Right cardiac atrium (tissue), 5 donors: ENCODE results near the gene PPFIA4. TPM values are rescaled to one million over a fixed set of nuclear protein-coding genes. Genes with fewer than 3 reads are reported as not detected.

Experiments
- ATAC-seq, 2 donors: fragments of 200-7000 bp; cut with Tn5 transposase; one replicate each; pipeline versions ENCODE4 v1.8.0 to v1.9.1; 2020; ENCODE audit warnings: moderate library complexity in 2 of 2, mild to moderate bottlenecking in 1 of 2
- DNase-seq, 3 donors: peaks; one replicate each; pipeline ENCODE4 v3.0.0-alpha.2; 2020
- H3K27ac ChIP-seq: one replicate; pipeline ENCODE4 v1.5.1; 2013; ENCODE audit warnings: mild to moderate bottlenecking, low read length, control low read depth, moderate library complexity
- H3K27me3 ChIP-seq: one replicate; pipeline ENCODE4 v1.6.1; 2013; ENCODE audit not compliant: control insufficient read depth, insufficient read depth
- H3K4me1 ChIP-seq: one replicate; pipeline ENCODE4 v1.6.1; 2013; ENCODE audit warnings: low read length; ENCODE audit not compliant: control insufficient read depth, insufficient read depth
- H3K4me3 ChIP-seq: one replicate; pipeline ENCODE4 v1.5.1; 2013; ENCODE audit warnings: low read length, control low read depth
- H3K9me3 ChIP-seq: one replicate; pipeline ENCODE4 v1.6.1; 2013; ENCODE audit warnings: low read length; ENCODE audit not compliant: control insufficient read depth
- WGBS: extraction: QIAGEN DNeasy Blood & Tissue Kit; methylation state at CpG from one replicate; pipeline ENCODE4 v1.1.7; 2013; 5-methylcytosine and 5-hydroxymethylcytosine counted together
- intact Hi-C, 4 donors: fragments of 100-400 bp; cut with DNase I; formaldehyde crosslinking; loops; one replicate each; pipeline versions ENCODE4 v1.11.0 to v1.14.0; 2022 to 2023
- polyA plus RNA-seq: library from polyadenylated mRNA; stranded (reverse); fragments of 200-250 nt; gene quantifications from one replicate; pipeline ENCODE4 v1.2.3, GENCODE V29; 2013
- total RNA-seq, 4 donors: library from RNA; stranded (reverse); fragmentation: NEBNext Ultra II Directional; extraction: Animal tissue kit (Norgen Biotek cat#: 25700); gene quantifications; one replicate each; pipeline ENCODE4 v1.2.1, GENCODE V29; 2021
- donor health status: healthy with polysubstance abuse.
- donor health status: DM: no; HTN: yes; CAD: no.
- donor health status: DM: no; HTN: no; CAD: no.
- donor health status: DM: no; HTN: yes; CAD: no; lungs with severe emphysema.
- donor health status: DM: yes; HTN: yes; CAD: no.

The PPFIA4 gene
- total and polyA plus RNA-seq, 5 donors = 14.0 to 50.3 (median 29.3) TPM

DNA sequence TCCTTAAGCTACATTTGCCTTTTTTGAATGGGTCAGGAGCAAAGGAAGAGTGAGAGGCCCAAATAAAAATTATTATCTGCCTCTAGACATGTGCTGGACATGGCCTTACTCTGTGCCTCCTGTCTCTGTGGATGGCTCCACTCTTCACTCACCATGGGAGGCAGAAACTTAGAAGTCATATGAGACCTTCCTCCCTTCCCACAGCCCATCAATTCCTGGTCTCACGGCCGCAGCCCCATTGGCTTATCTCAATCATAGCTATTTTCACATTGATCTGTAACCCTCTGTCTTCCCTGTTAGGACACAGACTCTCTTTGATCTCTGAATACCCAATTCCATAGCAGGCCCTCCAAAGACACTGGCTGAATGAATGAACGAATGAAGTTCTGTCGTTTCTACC is 87.0 kb downstream of the PPFIA4 start:
- Histone ChIP-seq H3K4me1 (peaks cover 1% of the 10 kb centered on the region), H3K27me3 (no peaks in the 10 kb centered on the region), H3K27ac (no peak overlapping the region), H3K4me3 (no peak overlapping the region), H3K9me3 (no peaks in the 10 kb centered on the region)
- ATAC-seq (no peak), DNase-seq (no peak)
- WGBS = 57% methylated on average over 4 of the region's 4 CpGs
- intact Hi-C loops = loop anchor here in 1 of 4 donors (5.0 kb wide), 1 partner anchor 59 kb away; no protein-coding TSS in a partner anchor

- Histone ChIP-seq H3K27ac (no peak overlapping the region), H3K9me3 (no peaks in the 10 kb centered on the region), H3K4me1 (peaks cover 3% of the 10 kb centered on the region), H3K27me3 (no peaks in the 10 kb centered on the region), H3K4me3 (no peak overlapping the region)
- no peak for ATAC-seq
- no peak for DNase-seq
- intact Hi-C loops = loop anchor here in 1 of 4 donors (5.0 kb wide), 1 partner anchor 58 kb away; no protein-coding TSS in a partner anchor
- WGBS = 68% methylated on average over 7 of the region's 7 CpGs
These were observed 87.9 kb downstream of the PPFIA4 start for GRCh38 chr1:203114202-203114601.

DNA sequence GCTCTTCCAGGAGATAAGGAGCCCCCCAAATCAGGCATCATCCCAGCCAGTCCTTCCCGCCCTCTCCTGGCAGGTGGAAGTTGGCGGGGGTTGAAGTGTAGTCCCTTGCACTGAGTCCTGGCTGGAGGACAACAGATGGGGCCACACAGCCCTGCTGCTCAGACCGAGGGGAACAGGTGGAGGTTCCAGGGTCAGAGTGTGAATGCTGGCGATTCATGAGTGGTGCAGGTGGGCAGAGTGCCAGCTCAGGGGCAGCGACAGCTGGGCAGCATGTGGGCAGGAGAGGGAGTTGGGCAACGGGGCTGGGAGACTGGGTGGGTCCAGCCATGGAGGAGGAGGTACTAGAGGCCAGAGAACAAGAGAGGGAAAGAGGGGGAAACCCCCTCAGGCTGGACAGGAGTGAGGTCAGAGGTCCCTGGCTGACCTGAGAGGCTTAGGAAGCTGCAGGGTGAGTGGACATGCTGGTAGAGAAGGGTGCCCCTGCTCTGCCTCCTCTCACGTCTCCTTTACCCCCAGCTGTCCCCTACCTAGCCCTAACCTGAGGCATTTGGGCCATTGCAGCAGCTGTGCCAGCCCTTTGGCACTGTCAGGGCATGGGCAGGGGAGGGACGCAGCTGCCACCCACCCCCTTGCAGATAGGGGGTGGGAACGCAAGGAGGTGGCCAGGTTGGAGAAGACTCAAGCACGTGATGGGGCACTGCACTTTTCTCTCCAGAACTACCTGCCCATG is 90.0 kb downstream of the PPFIA4 start:
- DNase-seq (no peak), ATAC-seq (no peak)
- H3K4me1 ChIP-seq = peaks cover 3% of the 10 kb centered on the region
- WGBS = 66% methylated on average over 10 of the region's 10 CpGs
- intact Hi-C loops = loop anchor here (2.0 to 5.0 kb wide), 3 partner anchors 74 to 101 kb away; no protein-coding TSS in a partner anchor
- H3K27ac ChIP-seq = no peak overlapping the region
- no peak overlapping the region for H3K4me3 ChIP-seq
- H3K9me3 ChIP-seq = no peaks in the 10 kb centered on the region
- H3K27me3 ChIP-seq = no peaks in the 10 kb centered on the region

DNA sequence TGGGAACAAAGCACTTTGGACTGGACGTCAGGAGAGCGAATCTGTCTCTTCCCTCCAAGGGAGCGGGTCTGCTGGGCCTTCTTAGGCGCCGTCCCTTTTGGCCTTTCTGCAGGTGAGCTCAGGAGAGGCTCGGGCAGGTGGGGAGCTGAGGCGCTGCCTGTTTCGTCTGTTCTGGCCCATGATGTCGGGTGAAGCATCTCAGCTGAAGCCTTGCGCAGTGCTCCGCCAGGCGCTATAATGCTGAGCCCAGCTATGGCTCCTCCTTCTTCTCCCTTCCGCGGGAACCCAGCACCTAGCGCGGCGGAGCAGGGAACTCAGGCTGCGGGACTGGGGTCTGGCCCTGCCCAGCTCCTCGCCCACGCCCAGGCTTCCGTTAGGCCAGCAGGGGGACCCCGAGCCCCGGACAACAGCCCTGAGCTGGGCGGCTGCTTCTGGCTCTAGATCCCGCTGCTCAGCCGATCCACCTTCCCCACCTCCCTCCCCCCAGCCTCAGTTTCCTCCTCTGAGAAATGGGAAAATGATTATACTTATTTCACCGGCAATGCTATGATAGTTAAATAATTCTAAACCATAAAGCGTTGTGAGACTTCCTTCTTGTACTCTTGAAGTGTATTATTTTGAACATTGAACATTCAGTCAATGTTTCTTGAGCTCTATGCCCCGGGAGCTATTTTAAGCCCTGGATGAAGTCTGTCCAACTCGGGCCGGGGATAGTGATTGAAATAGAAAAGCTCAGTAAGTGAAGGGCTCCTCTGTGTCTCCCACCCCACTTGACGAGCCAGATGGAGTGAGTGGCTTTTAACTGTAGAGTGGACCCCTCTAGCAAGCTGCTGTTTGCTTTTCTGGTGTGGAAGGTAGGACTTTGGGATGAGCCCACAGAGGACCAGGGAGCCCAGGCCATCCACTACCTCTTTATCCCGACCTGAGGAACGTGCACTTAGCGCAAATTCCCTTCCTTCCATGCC is 91.6 kb downstream of the PPFIA4 start:
- H3K9me3 ChIP-seq = no peaks in the 10 kb centered on the region
- WGBS = 19% methylated on average over 35 of the region's 35 CpGs
- intact Hi-C loops = loop anchor here (2.0 to 5.0 kb wide), 3 partner anchors 76 to 99 kb away; no protein-coding TSS in a partner anchor
- no peaks in the 10 kb centered on the region for H3K27me3 ChIP-seq
- DNase-seq (peak; percentile 81 to 92 (median 90)), ATAC-seq (peak; percentile 91)
- no peak overlapping the region for H3K4me3 ChIP-seq
- H3K4me1 ChIP-seq = peaks cover 3% of the 10 kb centered on the region
- H3K27ac ChIP-seq = no peak overlapping the region

- 74% methylated on average over 7 of the region's 7 CpGs for WGBS
- intact Hi-C loops = loop anchor here in 1 of 4 donors (5.0 kb wide), 1 partner anchor 52 kb away; no protein-coding TSS in a partner anchor
- Histone ChIP-seq H3K9me3 (no peaks in the 10 kb centered on the region), H3K27me3 (no peaks in the 10 kb centered on the region), H3K27ac (no peak overlapping the region), H3K4me1 (peaks cover 4% of the 10 kb centered on the region), H3K4me3 (no peak overlapping the region)
- ATAC-seq = no peak
- DNase-seq = no peak
These were observed 94.2 kb downstream of the PPFIA4 start for GRCh38 chr1:203120325-203121153.

GRCh38 chr1:203121186-203122015 is 95.1 kb downstream of the PPFIA4 start:
- WGBS = 61% methylated on average over 11 of the region's 11 CpGs
- Histone ChIP-seq H3K4me3 (no peak overlapping the region), H3K4me1 (peaks cover 4% of the 10 kb centered on the region), H3K27ac (no peak overlapping the region), H3K9me3 (no peaks in the 10 kb centered on the region), H3K27me3 (no peaks in the 10 kb centered on the region)
- intact Hi-C loops = loop anchor here in 1 of 4 donors (2.0 to 5.0 kb wide), 2 partner anchors 51 to 87 kb away; no protein-coding TSS in a partner anchor
- DNase-seq = no peak
- no peak for ATAC-seq

GRCh38 chr1:203122159-203122558 is 95.9 kb downstream of the PPFIA4 start:
- no peak for DNase-seq

DNA sequence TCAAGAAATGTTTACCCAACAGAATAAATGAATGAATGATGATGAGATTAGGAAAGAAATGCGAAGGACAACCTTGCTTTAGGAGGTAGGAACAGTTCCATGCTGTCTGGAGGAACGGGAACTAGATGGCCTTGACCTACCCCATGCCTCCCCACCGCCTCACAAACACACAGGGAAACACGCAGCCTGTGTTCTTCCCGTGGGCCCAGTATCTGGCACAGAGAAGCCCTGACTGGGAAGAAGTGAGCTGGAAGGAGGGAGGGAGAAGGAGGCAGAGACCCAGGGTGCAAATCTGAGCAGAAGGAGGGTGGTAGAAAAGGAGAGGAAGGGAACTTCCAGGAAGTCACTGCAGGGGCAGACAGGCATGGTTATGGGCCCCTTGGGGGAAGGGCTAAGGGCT is 97.7 kb downstream of the PPFIA4 start:
- no peak for ATAC-seq
- peaks cover 1% of the 10 kb centered on the region for H3K4me1 ChIP-seq
- no peaks in the 10 kb centered on the region for H3K9me3 ChIP-seq
- intact Hi-C loops = loop anchor here in 1 of 4 donors (5.0 kb wide), 1 partner anchor 48 kb away; no protein-coding TSS in a partner anchor
- H3K4me3 ChIP-seq = no peak overlapping the region
- WGBS = 42% methylated on average over 5 of the region's 5 CpGs
- H3K27ac ChIP-seq = no peak overlapping the region
- H3K27me3 ChIP-seq = no peaks in the 10 kb centered on the region
- DNase-seq = no peak

More at GRCh38 chr1:203122159-203122558, 95.9 kb downstream of the PPFIA4 start:
- no peak for ATAC-seq
- 98% methylated on average over 2 of the region's 2 CpGs for WGBS
- H3K27ac ChIP-seq = no peak overlapping the region
- H3K9me3 ChIP-seq = no peaks in the 10 kb centered on the region
- intact Hi-C loops = loop anchor here in 1 of 4 donors (2.0 to 5.0 kb wide), 2 partner anchors 50 to 87 kb away; no protein-coding TSS in a partner anchor
- no peak overlapping the region for H3K4me3 ChIP-seq
- H3K27me3 ChIP-seq = no peaks in the 10 kb centered on the region
- H3K4me1 ChIP-seq = peaks cover 4% of the 10 kb centered on the region

DNA sequence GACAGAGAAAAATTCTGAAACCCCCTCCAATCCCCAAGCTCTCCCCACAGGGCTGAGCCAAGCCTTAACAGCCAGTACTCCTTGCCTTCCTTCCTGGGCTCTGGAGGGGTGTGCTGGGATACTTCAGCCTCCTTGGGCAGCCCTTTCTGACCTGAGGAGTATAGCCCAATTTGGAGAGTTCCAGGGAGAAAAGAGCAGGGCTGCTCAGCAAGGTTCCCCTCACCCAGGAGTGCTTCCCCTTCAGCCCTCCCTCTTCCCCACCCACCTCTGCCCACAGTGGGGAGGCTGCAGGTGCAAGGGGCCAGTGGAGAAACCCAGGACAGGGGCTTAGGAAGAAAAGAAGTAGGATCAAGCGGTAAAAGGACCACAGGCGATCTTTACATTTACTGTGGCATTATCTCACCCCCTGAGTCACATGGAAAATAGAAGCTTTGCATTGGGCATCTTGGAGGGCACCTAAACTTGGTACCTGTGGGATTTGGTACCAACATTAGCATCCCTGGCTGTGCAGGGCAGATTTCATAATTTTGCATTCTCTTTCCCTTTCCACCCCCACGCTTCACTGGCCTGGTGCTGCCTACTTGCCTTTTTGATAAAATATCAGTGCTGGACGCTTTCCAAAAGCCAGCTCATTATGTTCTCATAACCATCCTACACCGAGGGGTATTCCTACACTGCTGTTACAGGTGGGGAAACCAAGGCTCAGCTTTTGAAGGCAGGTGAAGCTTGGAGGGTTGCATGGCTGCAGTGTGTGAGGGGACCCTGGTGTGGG is 98.4 kb downstream of the PPFIA4 start:
- 52% methylated on average over 5 of the region's 5 CpGs for WGBS
- DNase-seq (no peak), ATAC-seq (no peak)
- Histone ChIP-seq H3K4me3 (no peak overlapping the region), H3K9me3 (no peaks in the 10 kb centered on the region), H3K4me1 (peaks cover 1% of the 10 kb centered on the region), H3K27ac (no peak overlapping the region), H3K27me3 (no peaks in the 10 kb centered on the region)
- intact Hi-C loops = loop anchor here in 1 of 4 donors (5.0 kb wide), 1 partner anchor 48 kb away; no protein-coding TSS in a partner anchor
